Effector memory CD4-positive, alpha-beta T cell (primary cell): ENCODE data around the gene COL6A2.
"Not testable (repeated sequence)": the region's sequence is repeated elsewhere in the genome, so short reads cannot be mapped to it uniquely, and the experiment has no call there.

Experiments used
- DNase-seq, 3 donors: peaks; one replicate each; pipeline ENCODE4 v3.0.0-alpha.2; 2020
- H3K27ac ChIP-seq: 2 replicates; pipeline ENCODE4 v1.7.0; 2013; ENCODE audit warnings: mild to moderate bottlenecking, low read length, moderate library complexity; ENCODE audit not compliant: insufficient read depth, poor library complexity, severe bottlenecking
- H3K27me3 ChIP-seq: replicated peaks from 2 replicates; pipeline ENCODE4 v1.7.0; 2013; ENCODE audit warnings: mild to moderate bottlenecking, low read length; ENCODE audit not compliant: insufficient read depth, control insufficient read depth, poor library complexity, severe bottlenecking
- H3K36me3 ChIP-seq: 2 replicates; pipeline ENCODE4 v1.7.0; 2013; ENCODE audit warnings: mild to moderate bottlenecking, low read length, moderate library complexity; ENCODE audit not compliant: control insufficient read depth, insufficient read depth
- H3K4me1 ChIP-seq: 2 replicates; pipeline ENCODE4 v1.7.0; 2013; ENCODE audit warnings: low read length, mild to moderate bottlenecking; ENCODE audit not compliant: control insufficient read depth, insufficient read depth, poor library complexity, severe bottlenecking
- H3K4me3 ChIP-seq: 2 replicates; pipeline ENCODE4 v1.7.0; 2013; ENCODE audit warnings: low read length, low read depth, mild to moderate bottlenecking; ENCODE audit not compliant: insufficient read depth, poor library complexity, severe bottlenecking
- H3K9me3 ChIP-seq: 2 replicates; pipeline ENCODE4 v1.7.0; 2013; ENCODE audit warnings: mild to moderate bottlenecking, low read length, moderate library complexity; ENCODE audit not compliant: control insufficient read depth

COL6A2 gene

DNA sequence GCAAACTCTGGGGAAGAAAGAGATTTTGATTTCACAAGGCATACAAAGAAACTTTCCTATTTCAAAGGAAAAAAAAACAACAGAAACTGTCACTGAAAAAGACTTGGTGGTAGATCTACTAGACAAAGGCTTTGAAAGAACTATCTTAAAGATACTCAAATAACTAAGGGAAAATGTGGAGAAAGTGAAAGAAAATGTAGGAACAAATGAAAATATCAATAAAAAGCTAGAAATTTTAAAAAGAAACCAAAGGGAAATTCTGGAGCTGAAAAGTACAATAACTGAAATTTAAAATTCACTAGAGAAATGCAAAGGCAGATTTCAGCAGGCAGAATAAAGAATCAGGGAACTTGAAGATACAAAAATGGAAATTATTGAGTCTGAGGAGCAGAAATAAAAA lies 6.2 kb downstream of the COL6A2 start:
- no peaks in the 10 kb centered on the region for H3K9me3 ChIP-seq
- DNase-seq, result no peak
- H3K36me3 ChIP-seq, result no peaks in the 10 kb centered on the region
- no peak overlapping the region for H3K27ac ChIP-seq
- H3K4me1 ChIP-seq, result no peaks in the 10 kb centered on the region
- no peak overlapping the region for H3K4me3 ChIP-seq
- no peaks in the 10 kb centered on the region for H3K27me3 ChIP-seq

DNA sequence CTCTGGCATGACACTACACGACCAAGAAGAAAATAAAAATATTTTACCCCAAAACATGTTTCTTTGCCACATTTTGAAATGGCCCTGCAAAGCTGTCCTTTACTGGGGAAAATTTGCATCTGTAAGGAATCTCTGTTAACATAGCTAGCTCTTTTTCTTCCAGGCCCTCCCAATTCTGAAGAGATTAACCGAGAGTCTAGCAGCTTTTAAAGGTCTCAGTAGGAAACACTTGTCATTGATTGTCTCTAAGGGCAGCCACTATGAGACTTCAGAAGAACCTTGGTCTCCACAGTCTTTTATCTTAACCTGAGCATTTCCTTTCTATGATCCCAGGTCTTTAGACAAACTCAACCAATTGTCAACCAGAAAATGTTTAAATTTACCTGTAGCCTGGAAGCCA lies 9.5 kb downstream of the COL6A2 start:
- not testable (repeated sequence) for H3K36me3 ChIP-seq, H3K4me1 ChIP-seq, DNase-seq

DNA sequence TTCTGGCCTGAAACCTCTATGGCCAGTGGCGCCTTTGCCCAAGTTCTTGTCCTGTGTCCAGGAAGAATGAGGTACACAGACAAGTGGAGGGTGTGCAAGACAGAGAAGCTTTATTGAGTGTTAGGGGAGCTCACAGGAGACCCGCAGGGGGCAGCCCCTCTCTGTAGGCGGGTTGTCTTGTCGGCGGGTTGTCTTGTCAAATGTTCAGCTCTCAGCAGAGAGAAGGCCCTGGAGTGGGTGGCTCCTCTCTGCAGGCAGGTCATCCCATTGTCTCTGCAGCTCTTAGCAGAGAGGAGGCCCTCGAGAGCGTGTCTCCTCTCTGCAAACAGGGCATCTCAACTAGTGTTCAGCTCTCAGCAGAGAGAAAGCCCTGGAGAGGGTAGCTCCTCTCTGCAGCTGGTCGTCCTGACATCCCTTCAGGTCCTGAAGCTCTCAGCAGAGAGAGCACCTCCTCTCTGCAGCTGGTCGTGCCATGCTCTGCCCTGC lies 11.0 kb downstream of the COL6A2 start:
- no peaks in the 10 kb centered on the region for H3K4me1 ChIP-seq
- DNase-seq, result no peak
- H3K36me3 ChIP-seq, result no peaks in the 10 kb centered on the region

More for the DNA sequence above, 9.5 kb downstream of the COL6A2 start:
- H3K27ac ChIP-seq, H3K27me3 ChIP-seq, H3K9me3 ChIP-seq, H3K4me3 ChIP-seq: not testable (repeated sequence)

DNA sequence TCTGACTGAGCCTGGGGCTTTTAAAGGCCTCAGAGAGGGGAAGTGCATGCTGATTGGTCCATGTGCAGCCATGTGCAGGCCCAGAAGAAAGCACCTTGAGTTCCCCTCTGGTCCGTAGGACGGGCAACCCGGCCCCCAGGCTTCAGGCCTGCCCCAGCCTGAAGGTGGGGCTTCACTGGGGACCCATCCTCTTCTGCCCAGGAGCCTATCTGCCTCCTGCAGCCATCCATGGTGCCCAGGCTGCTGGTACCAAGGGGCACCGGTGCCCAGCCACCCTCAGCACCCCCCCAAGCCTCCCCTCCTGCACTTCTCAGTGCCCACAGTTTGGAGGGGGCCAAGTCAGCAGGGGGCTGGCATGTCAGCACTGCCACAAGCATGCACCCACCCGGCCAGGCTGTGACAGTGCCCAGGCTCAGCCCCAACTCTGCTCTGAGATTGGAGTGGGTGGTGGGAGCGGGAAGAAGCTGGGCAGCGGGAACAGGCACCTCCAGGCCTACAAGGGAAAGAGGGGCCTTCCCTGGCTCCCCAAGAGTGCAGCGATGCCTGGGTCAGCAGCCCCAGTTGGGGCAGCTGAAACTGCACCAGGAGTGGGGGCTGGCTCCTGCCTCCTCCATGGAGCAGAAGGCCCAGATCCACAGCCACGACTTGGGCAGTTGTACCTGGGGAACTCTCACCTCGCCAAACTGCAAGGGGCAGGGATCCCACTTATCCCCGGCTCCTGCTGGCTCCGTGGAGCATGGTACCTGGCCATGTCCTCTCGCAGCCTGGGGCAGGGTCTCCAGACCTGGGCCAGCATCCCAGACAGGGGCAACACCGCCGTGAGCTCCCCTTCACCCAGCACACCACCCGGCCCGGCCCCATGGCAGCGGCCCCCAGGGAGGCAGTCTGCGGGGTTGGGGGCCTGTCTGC lies 11.7 kb downstream of the COL6A2 start:
- Histone ChIP-seq H3K4me1 (no peaks in the 10 kb centered on the region), H3K9me3 (no peaks in the 10 kb centered on the region), H3K4me3 (no peak overlapping the region), H3K27ac (no peak overlapping the region), H3K27me3 (no peaks in the 10 kb centered on the region), H3K36me3 (no peaks in the 10 kb centered on the region)
- no peak for DNase-seq

More for the DNA sequence above, 11.0 kb downstream of the COL6A2 start:
- Histone ChIP-seq H3K27me3 (no peaks in the 10 kb centered on the region), H3K4me3 (no peak overlapping the region), H3K9me3 (no peaks in the 10 kb centered on the region), H3K27ac (no peak overlapping the region)

GRCh38 chr21:46110499-46111192 lies 12.7 kb downstream of the COL6A2 start:
- H3K4me1 ChIP-seq, result no peaks in the 10 kb centered on the region
- H3K36me3 ChIP-seq, result no peaks in the 10 kb centered on the region
- no peak overlapping the region for H3K27ac ChIP-seq
- no peak for DNase-seq
- no peaks in the 10 kb centered on the region for H3K27me3 ChIP-seq
- no peaks in the 10 kb centered on the region for H3K9me3 ChIP-seq
- H3K4me3 ChIP-seq, result no peak overlapping the region

GRCh38 chr21:46111193-46111571 lies 13.3 kb downstream of the COL6A2 start:
- no peaks in the 10 kb centered on the region for H3K36me3 ChIP-seq
- no peak for DNase-seq
- H3K4me3 ChIP-seq, result no peak overlapping the region
- H3K4me1 ChIP-seq, result no peaks in the 10 kb centered on the region
- no peak overlapping the region for H3K27ac ChIP-seq
- no peaks in the 10 kb centered on the region for H3K9me3 ChIP-seq
- H3K27me3 ChIP-seq, result no peaks in the 10 kb centered on the region

- Histone ChIP-seq H3K4me1 (no peaks in the 10 kb centered on the region), H3K27me3 (no peaks in the 10 kb centered on the region), H3K27ac (no peak overlapping the region), H3K4me3 (no peak overlapping the region), H3K9me3 (no peaks in the 10 kb centered on the region), H3K36me3 (no peaks in the 10 kb centered on the region)
- DNase-seq, result no peak
Measured at GRCh38 chr21:46111857-46112724, 14.2 kb downstream of the COL6A2 start.

- no peaks in the 10 kb centered on the region for H3K36me3 ChIP-seq
- H3K9me3 ChIP-seq, result no peaks in the 10 kb centered on the region
- DNase-seq, result no peak
- H3K4me1 ChIP-seq, result no peaks in the 10 kb centered on the region
- no peaks in the 10 kb centered on the region for H3K27me3 ChIP-seq
- no peak overlapping the region for H3K27ac ChIP-seq
- H3K4me3 ChIP-seq, result no peak overlapping the region
Measured at GRCh38 chr21:46112725-46113215, 14.9 kb downstream of the COL6A2 start.

DNA sequence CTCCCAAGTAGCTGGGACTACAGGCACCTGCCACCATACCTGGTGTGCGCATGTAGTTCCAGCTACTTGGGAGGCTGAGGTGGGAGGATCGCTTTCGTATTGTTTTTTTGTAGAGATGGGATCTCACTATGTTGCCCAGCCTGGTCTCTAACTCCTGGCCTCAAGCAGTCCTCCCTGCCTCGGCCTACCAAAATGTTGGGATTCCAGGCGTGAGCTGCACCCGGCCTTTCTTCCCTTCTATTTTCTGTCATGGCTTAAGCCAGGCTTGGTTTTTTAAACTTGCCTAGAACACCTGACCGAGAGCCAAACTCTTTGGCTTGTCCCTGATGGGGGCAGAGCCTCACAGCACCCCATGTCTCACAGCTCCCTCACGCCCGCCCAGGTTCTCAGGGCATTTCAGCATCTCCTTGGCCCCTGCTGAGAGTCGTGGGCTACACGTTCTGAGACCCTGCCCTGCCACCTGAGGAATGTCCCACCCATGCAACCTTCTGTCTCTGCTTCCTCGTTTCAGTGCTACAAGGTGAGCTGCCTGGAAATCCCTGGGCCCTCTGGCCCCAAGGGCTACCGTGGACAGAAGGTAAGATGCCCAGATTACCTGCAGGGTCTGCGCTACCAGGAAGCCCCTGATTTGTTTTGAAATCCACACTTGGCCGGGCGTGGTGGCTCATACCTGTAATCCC lies 15.7 kb downstream of the COL6A2 start:
- Histone ChIP-seq H3K27ac (no peak overlapping the region), H3K36me3 (no peaks in the 10 kb centered on the region), H3K27me3 (no peaks in the 10 kb centered on the region), H3K9me3 (no peaks in the 10 kb centered on the region), H3K4me1 (no peaks in the 10 kb centered on the region), H3K4me3 (no peak overlapping the region)
- no peak for DNase-seq
